Fibroblast of the conjunctiva (primary cell): ENCODE results near the gene HYAL1.
"Not testable (repeated sequence)": the region's sequence is repeated elsewhere in the genome, so short reads cannot be mapped to it uniquely, and the experiment has no call there.

Experiments
- DNase-seq: peaks from one replicate; pipeline ENCODE4 v3.0.0-alpha.2; 2010; ENCODE audit warnings: low read depth

The HYAL1 gene

DNA sequence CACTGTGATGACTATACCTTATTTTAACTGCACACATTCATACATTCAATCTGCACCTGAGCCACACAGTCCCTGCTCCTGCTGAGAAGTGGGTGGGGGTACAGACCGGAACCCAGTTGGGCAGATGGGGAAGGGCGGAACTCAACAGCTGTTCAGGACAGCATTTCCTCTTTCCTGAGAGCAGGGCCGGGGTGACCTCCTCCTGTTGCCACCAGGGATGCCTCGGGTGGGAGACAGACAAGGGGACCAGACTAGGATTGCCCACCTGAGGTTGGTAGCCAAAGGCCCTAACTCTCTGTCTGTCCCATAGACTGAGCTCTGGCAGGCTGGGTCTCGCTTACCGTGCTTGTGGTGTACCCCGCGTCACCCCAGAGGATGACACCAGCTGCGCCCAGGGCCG is 15.2 kb upstream of the HYAL1 start:
- no peak for DNase-seq

DNA sequence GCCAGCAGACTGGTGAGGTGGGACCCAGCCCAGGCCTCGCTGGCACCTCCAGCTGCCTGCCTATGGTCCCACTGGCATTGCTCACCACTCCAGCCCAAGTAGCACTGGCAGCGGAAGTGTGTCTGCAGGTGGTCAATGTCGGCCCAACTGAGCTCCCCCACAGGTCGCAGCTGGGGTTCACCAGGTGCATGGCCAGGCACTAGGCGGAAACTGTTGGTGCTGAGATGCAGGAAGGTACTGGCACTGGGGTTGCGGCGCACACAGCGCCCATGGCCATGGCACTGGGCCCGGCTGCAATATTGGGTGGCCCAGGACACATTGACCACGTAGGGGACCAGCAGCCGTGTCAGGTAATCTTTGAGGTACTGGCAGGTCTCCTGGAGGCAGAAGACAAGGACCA is 14.8 kb upstream of the HYAL1 start:
- DNase-seq, result no peak

DNA sequence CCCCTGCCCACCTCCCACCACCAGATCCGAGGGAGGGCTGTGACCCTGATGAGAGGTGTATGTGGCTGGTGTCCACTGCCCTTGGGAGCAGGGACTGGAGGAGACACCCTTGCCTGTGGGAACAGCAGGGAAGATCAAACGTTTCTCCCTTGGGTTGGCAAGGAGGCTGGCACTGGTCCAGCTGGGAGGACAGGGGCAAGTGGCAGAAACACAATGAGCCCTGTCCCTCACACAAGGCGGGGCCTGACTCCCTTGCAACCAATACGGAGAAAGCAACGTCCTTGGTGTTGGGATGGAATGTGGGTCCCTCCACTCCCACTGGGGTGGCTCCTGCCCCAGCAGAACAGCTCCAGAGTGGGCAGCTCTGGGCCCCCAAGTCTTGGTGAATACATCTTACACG is 13.9 kb upstream of the HYAL1 start:
- DNase-seq, result no peak

DNA sequence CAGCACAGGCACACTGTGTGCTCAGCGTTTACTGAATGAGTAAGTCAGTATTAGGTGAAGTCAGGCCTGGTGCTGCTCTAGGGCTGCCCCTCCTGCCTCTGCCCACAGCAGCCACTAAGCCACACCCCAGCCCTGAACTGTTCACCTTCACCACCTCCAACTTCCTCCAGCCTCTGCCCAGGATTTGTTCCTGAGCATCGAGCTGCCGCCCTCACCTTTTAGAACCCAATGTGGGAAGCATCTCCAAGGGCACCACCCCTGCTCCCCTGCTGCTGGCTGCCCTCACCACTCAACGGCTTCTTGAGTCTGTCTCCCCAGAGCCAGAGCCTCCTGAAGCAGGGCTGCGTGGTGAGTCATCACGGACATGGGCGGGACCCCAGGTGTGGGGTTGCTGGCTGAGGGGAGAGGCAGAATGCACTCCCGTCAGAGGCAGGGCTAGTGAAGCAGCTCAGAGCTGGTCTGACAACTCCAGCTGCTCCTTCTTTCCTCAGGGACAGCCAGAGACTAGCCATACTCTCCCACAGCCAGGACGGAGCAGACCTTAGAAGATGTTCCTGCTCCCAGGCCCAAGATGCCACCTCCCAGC is 13.4 kb upstream of the HYAL1 start:
- no peak for DNase-seq

DNA sequence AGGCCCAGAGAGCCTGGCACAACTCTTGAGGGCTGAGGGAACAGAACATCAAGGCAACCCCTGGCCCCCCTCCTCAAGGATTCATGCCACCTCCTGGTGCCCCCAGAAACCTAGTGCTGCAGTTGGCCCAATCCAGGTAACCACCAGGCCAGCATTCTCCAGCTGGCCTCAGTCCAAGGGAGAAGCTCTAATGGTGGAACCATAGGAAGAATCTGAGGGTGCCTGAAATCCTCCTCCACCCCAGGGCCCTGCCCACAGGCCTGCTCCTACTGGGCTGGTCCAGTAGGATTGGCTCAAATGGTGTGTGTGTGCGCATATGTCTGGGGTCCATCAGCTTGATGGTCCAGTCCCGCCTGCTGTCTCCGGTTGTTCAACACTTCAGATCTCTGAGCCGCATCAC is 11.4 kb upstream of the HYAL1 start:
- no peak for DNase-seq

DNA sequence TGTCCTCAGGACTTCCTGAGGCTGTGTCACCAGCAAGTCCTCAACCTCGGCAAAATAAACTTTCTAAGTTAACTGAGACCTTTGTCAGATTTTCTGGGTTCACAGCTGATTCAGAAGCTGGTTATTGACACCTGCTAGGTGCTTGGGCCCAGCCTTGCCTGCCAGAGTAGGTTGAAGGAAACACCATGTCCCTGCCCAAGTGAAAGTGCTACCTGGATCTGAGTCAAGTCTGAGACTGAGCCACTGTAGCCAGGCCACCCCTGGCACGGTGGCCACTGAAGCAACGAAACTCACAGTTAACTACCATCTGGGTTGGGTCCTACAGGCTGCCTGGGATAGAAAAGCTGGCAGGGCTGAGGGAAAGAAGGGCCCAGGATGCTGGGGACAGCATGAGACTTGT is 11.0 kb upstream of the HYAL1 start:
- no peak for DNase-seq

DNA sequence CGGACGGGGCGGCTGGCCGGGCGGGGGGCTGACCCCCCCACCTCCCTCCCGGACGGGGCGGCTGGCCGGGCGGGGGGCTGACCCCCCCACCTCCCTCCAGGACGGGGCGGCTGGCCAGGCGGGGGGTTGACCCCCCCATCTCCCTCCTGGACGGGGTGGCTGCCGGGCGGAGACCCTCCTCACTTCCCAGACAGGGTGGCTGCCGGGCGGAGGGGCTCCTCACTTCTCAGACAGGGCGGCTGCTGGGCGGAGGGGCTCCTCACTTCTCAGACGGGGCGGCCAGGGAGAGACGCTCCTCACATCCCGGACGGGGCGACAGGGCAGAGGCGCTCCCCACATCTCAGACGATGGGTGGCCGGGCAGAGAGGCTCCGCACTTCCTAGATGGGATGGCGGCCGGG is 8.7 kb upstream of the HYAL1 start:
- DNase-seq, result not testable (repeated sequence)

DNA sequence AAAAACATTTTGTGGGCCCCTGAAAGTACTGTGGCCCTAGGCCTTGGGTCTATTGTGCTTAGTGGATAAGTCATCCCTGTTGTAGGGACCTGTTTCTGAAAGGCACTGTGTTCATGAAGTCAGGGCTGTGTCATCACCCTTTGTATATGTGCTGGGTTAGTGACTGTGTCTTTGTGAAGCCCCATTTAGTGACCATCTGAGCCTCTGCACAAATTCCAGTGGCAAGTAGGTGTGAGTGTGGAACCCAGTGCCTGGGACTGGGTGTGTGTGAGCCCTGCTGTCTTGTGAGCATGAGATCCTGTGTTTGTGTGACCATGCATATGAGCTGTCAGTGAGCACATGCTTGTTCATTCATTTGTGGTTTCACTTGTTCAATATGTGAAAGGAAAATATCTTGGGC is 1.2 kb upstream of the HYAL1 start:
- DNase-seq, result no peak

DNA sequence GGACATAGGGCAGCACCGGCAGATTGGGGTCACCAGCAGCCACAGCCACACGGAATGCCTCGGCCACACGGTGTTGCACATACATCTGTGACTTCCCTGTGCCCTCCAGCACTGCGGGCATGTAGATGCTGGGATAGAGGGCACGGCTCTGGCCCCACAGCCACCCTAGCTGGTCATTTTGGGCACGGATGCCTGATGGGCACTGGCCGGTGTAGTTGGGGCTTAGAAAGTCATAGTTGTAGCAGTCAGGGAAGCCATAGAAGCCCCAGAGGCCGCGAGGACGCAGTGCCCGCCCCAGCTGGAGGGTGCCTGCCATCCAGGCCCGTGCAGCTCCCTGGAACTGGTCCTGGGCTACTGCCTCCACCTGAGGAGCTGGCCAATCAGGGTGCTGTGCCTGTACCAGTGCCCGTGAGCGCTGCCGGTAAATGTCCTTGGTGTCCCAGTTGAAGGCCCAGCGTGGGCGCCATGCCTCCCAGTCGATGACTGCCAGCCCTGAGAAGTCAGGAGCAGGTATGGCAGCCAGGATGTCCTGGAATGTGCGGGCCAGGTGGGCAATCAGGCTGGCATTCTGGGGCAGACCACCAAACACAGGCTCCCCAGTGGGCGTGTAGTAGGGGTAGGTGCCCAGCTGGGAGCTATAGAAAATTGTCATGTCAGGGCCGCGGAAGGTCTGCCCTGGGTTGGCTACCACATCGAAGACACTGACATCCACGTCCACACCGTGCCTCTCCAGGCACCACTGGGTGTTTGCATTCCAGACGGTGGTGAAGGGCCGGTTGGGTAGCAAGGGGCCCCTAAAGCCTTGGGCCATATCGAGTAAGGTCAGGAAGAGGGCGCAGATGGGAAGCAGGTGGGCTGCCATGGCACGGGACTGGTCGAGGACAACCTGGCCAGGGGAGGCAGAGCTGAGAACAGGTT is 1.0 kb downstream of the HYAL1 start:
- no peak for DNase-seq

DNA sequence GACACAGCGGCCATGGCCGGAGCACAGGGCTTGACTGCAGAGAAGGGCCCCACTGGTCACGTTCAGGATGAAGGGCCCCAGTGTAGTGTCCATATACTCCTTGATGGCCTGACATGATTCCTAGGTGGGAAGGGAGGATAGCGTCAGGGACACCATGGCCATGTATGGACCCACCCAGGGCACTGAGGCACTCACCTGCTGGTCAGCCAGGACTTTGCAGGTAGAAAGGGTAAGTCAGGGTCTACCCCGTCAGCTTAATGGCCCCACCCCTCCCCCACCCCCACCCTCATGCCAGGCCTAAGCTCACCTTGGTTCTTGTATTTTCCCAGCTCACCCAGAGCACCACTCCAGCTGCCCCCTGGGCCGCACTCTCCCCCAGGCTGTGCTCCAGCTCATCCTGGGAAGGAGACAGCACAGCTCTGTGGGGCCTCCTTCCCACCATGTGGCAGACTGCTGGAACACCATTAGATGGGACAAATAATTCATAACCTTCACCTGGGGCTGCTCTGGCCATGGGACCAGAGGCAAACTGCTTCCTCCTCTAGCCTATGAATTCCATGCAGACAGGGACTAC is 2.6 kb downstream of the HYAL1 start:
- DNase-seq, result no peak

DNA sequence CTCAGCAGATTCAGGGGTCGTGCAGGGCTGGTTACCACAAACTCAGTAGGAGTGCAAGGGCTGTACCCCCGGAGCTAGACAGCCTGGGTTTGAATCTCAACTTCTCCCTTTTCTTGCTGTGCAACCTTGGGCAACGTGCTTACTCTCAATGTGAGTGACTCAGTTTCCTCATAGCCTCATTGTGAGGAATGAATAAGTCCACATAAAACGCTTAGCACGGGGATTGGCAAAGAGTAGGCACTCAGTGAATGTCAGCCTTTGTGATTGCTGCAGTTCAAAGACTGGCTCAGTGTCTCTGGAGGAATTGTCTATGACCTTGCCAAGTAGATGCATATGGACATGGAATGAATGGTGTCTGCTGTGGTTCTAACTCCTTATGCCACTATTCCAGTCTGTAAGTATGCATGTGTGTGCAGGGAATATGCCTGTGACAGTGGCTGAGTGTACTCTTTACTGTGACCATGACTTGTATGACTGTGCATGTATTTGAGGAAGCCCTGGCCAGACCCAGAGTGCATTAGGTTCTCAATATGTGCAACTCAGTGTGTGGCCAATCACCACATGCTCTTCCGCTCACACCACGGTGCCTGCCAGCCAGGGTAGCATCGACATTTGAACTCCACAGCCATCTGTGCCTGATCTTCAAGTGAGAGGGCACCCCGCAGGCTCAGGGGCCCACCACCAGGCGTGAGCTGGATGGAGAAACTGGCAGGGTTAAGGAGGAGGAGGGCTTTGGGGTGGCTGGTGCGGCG is 3.3 kb downstream of the HYAL1 start:
- DNase-seq, result no peak

DNA sequence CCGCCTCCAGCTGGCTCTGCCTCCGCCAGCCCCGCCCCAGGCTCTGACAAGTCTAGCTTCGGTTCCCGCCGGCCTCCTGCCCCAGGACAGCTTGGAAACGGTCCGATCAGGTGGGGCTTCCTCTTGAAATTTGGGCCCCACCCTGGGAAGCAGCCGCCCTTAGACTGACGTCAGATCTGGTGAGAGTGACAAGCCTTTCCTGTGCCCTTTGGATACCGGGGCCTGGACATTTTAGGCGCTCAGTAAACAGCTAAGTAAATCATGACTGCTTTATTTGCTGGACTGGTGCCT is 3.8 kb downstream of the HYAL1 start:
- no peak for DNase-seq

DNA sequence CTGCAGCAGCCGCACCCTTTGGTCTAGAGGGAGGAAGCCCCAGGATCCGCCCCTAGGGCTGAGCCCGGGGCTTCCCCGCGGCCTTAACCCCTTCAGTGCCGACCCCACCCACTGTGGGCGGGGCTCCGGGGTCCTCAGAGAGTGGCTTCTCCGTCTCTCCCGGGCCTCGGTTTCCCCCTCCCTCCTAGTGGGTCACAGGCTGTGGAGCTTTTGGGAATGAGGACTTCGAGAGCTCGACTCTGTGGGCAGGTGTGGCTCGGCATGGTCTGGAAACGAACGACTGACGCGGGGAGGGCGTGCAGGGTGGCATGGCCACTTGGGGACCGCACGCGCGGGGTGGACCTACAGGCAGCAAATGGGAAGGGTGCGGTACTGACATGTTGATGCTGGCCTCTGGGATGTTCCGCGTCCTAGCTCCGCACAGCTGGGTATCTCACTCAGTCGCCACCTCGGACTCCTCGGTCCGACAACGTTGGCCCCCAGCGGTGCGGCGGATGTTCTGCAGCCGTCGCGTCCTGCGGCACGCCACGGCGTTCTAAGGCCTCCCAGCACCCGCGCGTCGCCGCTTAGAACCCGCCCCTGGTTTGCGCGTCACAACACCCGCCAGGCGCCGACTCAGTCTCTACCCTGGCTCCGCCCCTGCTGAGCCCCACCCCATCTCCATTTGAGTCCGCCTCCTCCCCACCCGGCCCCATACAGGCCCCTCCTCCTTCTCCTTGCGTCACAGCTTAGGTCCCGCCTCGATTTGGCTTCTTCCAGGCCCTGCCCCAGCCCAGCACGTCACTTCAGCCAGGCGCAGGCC is 4.3 kb downstream of the HYAL1 start, which contains the start of the genes HYAL3 and NAA80:
TSS of gene HYAL3 (minus strand) at position 570 of the 802 bp plus-strand sequence. CDS start 3,803 bp downstream, outside the sequence.
TSS of gene NAA80 (minus strand) at position 570 of the 802 bp plus-strand sequence. CDS start 1,942 bp downstream, outside the sequence.
- DNase-seq, result peak; percentile 100

DNA sequence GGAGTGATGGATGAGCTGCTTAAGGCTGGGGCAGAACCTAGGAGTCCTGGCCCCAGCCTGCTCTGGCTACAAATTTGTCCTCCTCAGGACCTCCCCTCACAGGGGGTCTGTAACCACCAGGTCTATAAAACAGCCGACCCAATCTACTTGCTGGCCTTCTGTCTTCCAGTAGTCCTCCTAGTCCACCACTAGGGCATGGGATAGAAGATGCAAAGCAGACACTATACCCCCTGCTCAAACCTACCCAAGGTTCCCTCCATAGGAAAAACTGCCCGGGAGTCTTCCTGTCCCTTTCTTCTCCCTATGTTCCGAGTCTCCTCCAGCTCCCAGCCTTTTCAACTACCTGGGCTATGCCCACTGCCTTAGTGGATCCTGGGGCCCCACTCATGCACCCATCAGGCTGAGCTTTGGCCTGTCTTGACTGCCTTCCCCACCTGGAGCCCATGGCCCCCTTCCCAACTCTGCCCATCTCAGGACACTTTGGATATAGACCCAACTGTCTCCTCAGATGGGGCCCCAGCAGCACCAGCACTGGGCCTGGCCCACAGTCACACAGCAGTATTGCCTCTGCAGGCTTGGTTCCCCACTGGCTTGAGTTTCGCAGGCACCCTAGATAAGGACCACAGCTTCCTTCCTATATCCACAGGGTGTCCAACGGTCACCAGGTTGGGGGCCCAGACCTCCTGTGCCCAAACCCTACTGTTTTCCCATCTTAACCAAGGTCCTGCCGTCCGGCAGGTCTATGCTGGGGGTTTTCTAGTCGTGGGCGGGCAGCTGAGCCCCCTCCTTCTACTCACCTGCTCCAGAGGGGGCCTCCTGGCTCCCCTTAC is 5.3 kb downstream of the HYAL1 start:
- DNase-seq, result no peak

DNA sequence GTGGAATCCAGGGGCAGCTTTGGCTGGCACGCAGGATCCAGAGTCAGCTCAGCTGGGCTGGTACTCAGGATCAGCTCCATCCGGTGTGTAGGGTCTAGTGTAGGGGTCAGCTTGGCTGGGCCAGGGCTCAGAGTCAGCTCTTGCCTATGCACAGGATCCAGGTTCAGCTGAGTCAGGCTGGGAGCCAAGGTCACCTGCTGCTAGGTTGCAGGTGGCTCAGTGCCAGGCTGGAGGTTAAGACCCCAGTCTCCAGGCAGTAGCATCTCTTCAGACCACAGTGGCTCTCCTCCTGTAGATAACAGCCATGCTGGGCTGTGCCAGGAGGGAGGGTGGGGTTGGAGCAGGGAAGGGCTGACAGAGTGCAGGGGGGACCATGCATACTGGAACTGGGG is 6.0 kb downstream of the HYAL1 start:
- DNase-seq, result no peak

DNA sequence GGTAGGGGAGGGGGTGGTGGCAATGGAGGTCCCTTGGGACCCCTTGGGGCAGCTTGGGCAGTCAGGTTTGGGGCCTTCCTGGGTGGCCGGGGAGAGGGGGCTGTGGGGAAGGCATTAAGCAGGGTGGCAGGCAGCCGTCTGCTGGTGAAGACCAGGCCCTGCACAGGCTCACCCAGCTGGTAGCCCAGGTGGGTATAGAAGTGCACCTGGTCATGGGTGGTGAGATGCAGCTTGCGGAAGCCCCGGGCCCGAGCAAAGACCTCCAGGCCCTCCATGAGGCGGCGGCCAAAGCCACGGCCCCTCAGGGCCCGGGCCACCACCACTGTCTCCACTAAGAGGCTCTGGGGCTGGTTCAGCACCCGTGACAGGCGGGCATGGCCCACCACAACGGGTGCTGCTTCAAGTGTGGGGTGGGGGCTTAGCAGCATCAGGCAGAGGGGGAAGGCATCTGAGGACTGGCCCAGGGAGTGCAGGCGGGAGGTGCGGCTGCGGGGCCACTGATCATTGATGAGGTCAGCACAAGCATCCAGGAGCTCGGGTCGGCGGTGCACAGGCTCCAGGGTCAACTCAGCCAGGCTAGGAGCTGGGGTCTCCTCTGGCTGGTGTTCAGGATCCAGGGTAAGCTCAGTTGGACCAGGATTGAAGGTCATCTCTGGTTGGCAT is 6.5 kb downstream of the HYAL1 start:
- DNase-seq, result no peak

DNA sequence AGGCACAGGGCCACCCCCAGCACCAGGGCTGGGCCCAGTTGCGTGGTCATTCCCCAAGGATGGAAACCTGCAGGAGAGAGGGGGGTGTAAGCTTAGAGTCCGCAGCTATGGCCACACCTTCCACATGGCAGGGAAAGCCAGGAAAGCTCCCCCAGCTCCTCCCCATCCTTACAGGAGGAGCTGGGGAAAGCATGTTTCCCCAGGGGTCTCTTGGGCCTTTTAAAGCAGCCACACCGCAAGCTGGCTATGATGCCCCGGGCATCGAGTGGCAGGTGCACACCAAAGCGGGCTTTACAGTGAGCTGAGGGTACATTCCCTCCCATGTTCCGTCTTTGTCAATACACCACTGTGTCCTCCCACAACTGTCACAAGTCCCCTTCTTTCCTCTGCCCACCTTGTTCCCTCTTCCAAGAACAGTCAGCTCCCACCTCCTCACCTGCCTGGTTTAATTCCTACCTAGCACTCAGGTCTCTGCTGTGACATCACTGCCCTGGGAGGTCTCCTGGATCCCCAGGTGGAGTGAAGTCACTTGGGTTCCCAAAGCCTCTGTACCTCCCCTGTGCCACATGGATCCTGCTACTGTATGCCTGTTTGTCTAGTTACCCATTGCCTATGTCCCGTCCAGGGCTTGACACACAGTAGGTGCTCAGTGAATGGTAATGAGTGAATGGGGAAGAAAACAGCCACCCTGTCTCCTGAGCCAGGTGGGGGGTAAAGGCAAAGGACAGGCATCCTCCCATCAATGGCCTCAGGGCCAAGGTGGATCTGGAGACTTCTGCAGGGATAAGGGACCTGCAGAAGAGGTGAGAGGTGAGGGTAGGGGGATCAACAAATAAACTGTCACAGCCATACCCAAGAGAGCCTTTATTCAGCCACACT is 7.6 kb downstream of the HYAL1 start:
- DNase-seq, result no peak

DNA sequence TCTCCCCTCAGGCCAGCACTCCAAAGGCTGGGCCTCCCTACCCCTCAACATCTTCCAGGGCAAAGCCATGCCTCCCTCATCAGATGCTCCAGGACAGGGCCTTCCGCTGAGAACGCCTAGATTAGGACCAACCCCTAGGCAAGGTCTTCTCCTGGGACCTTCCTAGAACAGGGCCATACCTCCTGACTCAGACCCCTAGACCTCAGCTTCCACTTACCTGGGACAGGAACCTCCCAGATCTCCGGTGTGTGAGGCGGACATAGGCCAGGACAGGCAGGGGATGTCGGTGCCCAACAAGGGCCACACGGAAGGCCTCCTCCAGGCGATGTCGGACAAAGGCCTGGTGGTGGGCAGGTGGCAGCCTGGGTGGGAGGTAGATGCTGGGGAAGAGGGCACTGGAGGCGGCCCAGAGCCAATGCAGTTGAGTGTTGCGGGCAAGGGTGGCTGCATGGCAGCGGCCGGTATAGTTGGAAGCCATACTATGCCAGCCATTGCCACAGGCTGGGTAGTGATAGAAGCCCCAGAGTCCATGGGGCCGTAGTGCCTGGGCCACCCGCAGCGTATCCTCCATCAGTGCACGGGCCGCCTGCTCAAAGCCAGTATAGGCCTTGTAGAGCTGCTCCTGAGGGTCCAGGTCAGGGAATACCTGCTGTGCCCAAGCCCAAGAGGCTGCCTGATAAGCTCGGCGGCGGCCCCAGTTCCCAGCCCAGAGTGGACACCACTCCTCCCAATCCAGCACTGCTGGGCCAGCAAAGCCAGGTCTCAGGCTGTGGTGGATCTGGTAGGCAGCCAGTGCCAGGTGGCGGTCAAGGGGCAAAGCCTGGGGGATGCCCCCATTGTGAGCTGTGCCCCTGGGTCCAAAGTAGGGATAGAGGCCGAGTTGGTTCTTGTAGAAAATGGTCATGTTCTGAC is 8.6 kb downstream of the HYAL1 start:
- no peak for DNase-seq
